ENCODE measurements around the gene PGAM1.
"Not testable (repeated sequence)": the region's sequence is repeated elsewhere in the genome, so short reads cannot be mapped to it uniquely, and the experiment has no call there.

The PGAM1 gene

DNA sequence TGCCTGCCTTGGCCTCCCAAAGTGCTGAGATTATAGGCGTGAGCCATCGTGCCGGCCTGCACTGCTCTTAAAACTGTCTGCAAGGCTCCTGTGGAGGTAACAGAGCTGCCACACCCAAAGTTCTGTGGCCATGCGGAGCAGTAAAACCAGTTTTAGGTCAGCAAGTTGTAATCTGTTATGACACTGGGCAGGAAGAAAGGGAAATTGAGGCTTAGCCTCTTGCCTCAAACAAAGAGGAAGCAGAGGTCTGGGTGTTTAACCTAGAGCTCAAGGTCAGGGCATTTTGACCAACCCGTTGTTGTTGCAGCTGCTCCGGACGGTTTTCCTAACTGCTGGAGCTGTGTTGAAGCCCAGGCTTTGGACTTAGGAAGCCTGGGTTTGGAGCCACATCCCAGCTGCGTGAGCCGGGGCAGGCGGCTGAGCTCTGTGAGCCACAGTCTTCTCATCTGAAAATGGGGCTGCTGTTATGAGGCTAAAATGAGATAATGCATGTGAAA, 17.4 kb upstream of the PGAM1 start:
- DNase-seq = no peak

DNA sequence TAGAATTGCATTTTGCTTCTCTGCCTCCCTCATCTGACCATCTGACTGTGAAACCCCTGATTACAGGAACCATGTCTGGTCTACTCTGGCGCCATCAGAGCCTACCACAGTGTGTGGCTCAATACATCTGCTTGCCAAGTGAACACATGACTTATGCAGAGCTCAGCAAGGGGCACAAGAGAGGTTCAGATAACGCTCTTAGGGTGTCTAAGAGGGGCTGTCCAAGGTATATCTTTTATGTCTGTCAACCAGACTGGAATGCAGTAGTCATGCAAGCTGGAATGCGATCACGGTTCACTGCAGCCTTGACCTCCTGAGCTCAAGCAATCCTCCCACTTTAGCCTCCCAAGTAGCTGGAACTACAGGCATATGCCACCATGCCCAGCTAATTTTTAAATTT, 14.6 kb upstream of the PGAM1 start:
- no peak for DNase-seq

DNA sequence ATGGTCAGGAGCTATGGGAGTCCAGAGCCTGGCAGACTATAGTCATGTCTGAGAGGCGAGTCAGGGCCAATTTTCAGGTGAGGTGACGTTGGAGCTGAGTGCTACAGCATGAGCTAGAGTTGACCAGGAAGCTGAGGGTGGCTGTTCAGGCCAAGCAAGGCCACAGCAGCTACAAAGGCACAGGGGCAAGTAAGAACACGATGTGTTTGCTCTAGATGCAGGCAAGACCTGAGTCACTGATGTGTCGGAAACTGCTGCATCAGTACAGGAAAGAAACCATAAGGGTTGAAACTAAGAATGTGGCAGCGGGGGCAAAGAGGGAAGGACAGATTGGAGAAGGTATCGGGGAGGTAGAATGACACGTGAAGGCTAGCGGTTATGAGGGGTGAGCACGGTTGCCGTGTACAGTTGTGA, 13.1 kb upstream of the PGAM1 start:
- no peak for DNase-seq

DNA sequence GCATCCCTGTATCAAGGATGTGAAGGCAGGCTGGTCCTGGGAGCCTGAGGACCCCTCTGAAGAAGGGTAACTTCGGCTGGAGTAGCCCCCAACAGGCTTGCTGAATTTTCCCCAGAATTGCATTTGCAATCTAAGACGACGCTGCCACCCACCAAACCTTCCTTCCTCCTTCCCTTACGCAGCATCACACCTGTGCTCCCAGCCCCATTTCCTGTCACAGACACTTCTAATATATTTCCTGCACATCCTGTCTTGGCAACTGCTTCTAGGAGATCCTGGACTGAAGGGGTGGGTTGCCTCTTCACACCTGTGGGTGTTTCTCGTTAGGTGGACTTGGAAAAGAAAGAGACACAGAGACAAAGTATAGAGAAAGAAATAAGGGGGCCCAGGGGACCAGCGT, 9.4 kb upstream of the PGAM1 start:
- DNase-seq = no peak

DNA sequence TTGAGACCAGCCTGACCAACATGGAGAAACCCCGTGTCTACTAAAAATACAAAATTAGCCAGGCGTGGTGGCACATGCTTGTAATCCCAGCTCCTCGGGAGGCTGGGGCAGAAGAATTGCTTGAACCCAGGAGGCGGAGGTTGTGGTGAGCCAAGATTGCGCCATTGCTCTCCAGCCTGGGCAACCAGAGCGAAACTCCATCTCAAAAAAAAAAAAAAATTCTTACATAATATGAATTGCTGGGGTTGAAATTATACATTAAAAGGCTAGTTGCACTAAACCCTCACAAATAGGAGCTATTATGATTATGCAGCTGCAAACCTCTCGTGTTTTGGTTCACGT, 2.3 kb upstream of the PGAM1 start:
- DNase-seq = not testable (repeated sequence)

DNA sequence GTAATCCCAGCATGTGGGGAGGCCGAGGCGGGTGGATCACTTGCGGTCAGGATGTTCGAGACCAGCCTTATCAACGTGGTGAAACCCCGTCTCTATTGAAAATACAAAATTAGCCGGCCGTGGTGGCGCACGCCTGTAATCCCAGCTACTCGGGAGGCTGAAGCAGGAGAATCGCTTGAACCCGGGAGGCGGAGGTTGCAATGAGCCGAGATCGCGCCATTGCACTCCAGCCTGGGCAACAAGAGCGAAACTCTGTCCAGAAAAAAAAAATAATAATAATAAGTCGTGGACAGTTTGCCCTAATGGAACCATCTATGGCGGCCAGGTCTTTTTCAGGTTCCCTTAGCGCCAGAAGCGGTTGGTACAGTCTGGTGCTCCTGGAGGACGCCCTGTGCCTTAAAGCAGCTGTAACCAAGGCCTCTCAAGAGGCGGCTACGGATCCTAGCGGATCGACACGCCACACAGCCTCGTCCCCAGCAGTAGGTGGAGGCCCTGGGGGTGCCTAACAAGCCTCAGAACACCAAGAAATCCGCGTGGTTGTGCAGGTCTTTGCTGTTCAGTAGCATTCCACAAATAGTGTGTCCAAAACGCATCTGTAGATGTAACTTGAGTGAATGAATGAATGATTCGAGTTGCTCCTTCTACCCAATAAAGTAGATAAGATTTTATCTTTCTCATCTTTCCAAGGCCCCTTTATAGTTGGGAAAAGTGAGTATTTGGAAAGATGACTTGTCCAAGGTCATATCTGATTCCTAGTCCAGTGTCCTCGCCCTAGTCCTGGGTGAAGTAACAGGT, 982 bp downstream of the PGAM1 start:
- no peak for DNase-seq

DNA sequence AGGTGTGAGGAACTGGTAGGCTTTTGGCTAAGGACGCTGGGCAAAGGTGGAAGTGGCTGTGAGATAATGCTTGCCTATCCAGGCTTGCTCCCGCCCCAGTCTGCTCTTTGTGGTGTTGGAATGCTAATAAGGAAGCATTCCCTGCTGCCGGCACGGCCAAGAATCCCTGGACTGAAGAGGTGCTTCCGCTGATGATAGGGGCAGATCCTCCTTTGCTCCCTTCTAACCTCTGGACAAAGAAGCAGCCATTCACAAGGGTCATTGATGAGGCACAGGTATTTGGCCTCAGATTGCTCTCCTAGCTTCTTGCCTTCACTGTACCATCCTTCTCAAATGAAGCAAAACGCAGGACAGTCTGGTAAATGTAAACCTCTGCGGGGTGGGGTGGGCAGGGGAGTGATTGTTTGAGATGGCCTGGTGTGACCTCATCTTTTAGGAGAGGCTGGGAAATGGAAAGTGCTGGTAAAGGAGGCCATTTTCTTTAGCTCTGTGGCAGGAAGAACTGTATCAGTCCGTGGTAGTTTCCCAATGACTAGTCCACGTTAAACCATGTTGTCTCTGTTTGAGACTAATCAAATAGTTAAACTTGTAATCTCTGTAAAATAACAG, 1.7 kb downstream of the PGAM1 start:
- no peak for DNase-seq

DNA sequence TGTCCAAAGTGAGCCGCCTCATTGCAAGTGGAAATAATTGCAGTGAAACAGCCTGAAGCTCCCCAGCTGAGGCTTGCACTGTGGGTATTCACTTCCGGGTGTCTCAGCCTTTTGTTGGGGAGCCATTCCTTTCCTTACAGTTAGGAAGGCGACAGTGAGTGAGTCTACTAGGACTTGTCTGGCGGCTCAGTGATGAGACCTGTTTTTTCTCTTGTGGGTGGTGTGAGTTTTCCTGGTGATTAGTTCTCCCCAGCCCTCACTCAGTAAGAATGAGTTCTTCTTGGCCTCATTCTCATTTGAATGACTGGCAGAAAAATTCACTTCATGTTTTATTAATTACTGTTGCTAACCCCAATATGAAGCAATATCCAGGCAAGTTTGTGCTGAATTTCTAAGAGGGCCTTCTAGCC, 2.6 kb downstream of the PGAM1 start:
- DNase-seq = no peak

DNA sequence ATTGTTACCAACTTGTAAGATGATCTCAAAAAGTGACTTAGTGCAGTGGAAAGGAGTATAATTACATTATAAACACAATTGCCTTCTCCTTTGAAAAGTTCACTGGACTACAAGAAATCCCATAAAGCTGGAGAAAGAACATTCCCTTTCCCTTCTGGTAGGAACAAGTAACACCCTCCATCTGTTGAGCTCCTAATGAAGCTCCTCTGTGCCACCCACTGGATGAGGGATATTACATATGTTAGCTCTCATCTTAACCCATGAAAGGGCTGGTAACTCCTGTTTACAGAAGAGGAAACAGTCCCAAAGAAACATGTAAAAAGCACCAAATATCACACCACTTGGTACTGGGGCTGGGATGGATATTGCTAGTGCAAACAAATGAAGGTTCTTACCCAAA, 8.1 kb downstream of the PGAM1 start:
- no peak for DNase-seq

DNA sequence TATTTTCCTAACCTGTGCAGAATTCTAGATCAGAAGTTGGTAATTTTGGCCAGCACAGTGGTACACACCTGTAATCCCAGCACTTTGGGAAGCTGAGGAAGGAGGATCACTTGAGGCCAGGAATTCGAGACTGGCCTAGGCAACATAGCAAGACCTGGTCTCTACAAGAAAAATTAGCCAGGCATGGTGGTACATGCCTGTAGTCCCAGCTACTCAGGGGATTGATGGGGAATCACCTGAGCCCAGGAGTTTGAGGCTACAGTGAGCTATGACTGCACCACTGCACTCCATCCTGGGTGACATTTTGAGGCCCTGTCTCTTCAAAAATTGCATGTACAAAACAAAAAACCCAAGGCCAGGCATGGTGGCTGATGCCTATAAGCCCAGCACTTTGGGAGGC, 8.6 kb downstream of the PGAM1 start:
- DNase-seq = no peak

DNA sequence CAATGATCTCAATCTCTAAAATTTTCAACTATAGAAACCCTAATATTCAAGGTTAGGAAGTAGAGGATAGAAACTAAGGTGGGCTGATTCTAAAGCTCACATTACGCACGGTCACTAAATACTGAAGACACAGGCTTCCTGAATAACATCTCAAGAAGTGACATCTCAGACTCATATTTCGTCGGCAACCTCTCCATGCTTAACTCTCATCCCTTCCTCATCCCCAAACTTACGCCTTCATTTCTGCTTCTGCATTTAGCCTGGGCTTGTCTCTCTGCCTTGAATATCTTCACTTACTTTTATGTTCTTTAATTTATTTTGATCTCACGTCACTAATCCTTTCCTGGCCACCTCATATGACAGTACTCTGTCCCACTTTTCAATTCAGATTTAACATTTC, 9.2 kb downstream of the PGAM1 start:
- DNase-seq = no peak

DNA sequence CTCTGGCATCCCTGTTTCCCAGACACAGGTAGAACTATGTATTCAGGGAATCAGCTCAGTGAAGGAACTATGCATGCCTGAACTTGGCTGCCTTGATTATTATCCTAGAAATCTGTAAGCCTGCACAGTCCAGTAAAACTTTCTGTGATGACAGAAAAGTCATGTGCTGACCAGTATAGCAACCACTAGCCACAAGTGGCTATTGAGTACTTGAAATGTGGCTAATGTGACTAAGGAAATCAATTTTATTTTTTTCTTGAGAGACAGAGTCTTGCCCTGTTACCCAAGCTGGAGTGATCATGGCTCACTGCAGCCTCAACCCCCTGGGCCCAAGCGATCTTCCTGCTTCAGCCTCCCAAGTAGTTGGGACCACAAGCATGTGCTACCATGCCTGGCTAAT, 16.3 kb downstream of the PGAM1 start:
- no peak for DNase-seq

DNA sequence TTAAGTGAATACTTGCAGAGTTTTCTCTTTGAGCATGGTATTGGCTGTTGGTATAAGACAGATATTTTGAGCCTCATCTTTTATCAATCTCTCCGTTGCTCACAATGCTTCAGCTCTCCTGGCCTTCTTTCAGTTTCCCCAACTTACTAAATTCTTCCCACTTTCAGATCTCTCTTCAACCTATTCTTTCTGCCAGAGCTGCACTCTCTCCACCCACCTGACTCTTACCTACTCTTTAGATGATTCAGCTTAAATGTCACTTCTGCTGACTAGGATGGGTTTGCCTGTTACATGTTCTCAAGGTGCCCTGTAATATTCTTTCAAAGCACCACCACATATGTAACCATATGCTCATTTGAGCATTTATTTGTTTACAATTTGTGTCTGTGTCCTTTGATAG, 18.2 kb downstream of the PGAM1 start:
- DNase-seq = no peak

DNA sequence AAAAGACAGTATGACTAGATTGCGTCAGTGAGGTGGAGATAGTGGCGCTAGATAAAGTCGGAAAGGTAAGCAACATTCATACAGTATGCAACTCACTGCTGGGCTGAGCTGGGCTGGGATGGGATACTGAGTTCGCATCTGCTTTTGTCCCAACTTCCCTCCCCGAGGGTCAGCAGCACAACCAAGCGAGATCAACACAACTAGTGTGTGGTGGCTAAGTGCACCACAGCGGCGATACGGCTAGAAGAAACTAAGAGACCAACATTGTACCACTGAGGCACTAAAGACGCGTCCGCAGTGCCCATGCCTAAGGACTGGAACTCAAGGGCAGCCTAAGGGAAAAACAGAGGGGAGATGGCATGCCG, 19.3 kb downstream of the PGAM1 start:
- no peak for DNase-seq

DNA sequence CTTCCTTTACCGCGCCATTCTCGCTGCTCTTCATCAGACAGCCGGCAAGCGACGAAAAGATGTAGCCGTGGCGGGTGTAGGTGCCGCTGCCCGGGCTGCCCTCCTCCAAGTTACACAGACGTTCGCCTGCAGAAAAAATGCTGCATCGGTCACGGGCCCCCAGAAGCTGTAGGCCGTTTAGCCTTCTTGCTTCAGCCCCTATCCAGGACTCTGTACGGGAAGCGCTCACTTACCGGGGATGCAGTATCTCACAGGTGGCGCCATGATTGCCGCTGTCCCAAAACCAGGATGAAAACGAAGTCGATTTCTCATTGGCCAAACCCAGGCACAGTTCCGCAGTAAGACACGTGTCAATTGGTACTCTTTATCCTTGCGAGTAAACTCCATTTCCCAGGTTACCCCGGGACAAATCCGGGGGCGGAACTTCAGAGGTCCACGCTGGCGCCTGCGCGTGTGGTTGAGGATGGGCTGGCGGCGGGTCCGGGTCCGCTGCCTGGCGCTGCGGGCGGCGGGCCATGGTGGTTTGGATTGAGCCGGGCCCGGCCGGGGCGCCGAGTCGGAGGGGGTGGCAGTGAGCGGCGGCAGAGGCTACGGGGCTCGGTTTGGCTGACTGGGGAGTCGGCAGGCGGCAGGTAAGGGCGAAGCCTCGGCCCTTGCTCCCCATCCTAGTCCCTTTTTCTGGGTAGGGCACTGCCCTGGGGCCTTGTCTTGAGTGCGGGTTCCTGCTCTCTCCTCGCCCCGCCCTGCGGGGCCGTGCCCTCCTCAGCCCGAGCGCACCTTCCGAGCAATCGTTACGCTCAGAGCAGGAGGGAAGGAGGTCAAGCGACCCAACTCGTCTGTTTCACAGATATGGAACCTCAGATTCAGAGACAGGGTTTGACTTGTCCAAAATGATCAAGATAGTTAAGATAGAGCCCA, 20.0 kb downstream of the PGAM1 start, which contains the start of the genes EXOSC1 and ZDHHC16:
Gene EXOSC1 (minus strand): TSS at position 285 of the 918 bp plus-strand sequence. CDS start 21 bp downstream, at position 264.
Gene ZDHHC16 (plus strand): TSS at position 454 of the 918 bp plus-strand sequence. CDS start 5,501 bp downstream, outside the sequence.
- peak; percentile 83 for DNase-seq

DNA sequence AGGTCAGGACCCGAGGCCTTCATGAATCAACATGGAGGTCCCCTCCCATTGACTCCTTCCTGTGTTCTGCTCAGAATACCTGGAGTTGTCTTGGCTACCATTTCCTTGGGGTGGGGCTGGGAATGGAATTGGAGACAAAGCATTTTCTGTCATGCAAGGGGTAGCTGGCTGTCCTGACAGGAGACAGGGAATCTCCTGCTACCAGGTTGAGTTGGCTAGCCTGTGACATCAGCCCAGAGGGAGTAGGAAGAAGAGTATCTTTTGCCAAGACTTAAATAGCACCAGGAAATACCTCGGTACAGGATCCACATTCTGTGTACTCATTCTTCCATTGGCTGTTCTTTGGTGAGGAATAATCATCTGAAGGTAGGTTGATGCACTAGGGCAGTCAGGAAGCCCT, 24.8 kb downstream of the PGAM1 start:
- no peak for DNase-seq

DNA sequence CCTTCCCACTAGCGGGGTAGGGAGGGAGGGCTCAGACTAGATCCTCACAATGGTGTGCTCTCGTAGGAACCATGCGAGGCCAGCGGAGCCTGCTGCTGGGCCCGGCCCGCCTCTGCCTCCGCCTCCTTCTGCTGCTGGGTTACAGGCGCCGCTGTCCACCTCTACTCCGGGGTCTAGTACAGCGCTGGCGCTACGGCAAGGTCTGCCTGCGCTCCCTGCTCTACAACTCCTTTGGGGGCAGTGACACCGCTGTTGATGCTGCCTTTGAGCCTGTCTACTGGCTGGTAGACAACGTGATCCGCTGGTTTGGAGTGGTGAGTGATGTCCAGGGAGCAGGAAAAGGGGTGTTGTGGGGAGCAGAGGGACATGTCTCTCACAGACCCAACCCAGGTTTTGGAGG, 25.6 kb downstream of the PGAM1 start:
- DNase-seq = no peak

DNA sequence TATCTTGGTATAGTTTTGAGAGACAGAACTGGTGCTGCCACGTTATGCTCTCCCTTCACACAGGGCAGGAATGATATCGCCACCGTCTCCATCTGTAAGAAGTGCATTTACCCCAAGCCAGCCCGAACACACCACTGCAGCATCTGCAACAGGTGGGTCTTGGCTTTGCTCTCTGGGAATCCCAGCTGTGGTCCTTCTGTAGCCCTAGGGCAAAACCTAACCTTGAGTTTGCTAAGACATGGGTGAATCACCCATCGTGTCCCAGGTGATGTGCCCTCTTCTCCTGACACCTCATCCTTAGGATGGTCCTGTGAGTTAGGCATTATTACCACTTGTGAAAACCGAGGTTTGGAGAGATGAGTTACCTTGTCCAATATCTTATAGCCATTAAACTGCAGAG, 26.4 kb downstream of the PGAM1 start:
- DNase-seq = no peak

DNA sequence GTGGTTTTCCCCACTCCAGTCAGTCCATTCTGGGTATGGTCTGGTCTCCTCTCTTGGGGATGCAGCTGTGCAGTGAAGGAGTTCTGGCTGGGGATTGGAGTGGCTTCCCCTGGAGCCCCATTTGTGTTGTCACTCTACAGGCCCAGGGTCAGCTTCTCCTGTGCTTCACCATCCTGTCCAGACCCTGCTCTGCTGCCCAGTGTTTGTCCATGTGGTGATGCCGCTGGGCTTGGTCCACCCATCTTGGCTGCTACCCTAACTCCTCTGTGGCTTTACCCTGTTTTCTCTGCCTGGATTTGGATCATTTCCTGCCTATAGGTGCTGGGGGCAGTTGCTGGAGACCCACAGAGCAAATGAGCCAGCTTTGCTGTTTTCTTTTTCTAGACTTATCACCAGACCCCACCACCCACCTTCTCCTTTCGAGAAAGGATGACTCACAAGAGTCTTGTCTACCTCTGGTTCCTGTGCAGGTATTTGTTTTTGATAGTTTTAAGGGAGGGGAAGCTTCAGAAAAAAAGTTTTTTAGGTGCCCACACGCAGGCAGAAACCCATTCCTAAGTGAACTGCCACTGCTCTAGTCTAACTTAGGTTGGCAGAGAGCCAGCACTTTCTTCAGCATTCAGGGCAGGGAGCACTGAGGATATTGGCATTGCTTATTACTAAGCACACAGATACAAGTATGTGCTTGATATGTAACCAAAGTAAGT, 28.5 kb downstream of the PGAM1 start:
- DNase-seq = no peak

DNA sequence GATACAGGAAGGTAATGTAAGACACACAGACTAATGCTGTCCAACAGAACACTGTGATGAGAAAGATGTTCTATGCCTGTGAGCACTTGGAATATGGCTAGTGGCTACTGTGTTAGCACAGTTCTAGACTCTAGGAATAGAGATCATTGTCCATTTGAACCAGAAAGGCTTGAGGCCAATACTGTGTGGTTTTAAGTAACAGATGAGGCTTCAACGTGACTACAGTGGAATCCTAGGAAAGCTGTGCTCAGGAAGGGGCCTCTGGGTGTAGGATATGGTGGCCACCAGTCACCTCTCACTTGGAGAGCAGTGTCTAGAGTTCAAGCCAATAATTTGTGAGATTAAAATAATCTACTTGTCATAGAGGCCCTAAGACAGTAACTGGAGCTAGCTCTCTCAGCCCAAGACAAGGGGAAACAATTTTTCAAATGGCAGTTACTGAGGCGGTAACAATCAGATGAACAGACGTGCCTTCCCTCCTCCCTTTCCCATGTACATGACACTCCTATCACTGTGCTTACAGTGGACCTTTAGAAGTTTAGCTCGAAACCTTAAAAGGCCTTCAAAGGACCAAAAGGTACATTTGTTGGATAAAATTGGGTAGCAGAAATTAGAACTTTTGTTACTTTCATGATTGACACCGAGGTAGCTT, 30.2 kb downstream of the PGAM1 start:
- DNase-seq = no peak

DNA sequence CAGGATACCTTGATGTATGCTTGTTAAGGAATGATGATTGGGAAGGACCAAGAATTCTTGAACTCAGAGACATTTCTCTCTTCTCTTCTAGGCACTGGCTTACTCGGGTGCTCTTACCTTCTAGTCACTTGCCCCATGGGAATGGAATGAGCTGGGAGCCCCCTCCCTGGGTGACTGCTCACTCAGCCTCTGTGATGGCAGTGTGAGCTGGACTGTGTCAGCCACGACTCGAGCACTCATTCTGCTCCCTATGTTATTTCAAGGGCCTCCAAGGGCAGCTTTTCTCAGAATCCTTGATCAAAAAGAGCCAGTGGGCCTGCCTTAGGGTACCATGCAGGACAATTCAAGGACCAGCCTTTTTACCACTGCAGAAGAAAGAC, 30.7 kb downstream of the PGAM1 start:
- DNase-seq = no peak

DNA sequence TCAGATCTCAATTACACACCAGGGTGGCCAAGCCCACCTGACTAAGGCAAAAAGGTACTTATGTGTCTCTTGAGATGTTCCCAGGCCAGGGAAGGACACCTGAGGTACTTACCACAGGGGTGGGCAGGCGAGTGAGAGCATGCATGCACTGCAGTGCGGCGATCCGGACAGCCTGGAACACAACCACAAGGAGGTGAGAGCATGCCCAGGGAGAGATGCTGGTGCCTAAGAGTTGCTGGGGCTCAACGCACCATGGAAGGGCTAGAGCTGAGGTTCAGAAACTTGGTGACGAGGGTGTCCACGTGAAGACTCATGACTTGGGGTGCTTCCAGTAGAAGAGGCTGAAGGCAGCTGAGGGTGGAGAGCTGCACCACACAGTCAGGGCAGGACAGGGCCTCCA, 33.1 kb downstream of the PGAM1 start:
- no peak for DNase-seq

Data from NCI-H1694 (cell line).